ENCODE data around the gene ZFAND3.

ZFAND3 gene

DNA sequence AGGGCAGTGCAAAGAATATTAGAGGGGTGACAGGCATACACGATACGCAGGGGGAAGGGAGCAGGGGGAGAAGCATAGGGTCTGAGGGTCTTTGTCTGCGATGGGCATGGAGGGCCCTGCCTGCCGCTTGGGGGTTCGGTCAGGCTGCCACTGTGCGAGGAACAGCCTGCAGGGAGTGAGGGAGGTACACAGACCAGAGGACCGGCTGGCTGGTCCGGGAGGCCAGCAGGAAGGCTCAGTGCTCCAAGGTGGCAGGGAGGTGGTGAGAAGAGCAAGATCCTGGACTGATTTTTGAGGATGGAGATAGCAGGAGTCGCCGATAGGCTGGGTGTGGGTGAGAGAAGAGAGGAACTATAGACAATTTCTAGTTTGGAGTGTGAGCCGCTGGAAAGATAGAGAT is 338.4 kb downstream of the ZFAND3 start:
- DNase-seq = no peak

DNA sequence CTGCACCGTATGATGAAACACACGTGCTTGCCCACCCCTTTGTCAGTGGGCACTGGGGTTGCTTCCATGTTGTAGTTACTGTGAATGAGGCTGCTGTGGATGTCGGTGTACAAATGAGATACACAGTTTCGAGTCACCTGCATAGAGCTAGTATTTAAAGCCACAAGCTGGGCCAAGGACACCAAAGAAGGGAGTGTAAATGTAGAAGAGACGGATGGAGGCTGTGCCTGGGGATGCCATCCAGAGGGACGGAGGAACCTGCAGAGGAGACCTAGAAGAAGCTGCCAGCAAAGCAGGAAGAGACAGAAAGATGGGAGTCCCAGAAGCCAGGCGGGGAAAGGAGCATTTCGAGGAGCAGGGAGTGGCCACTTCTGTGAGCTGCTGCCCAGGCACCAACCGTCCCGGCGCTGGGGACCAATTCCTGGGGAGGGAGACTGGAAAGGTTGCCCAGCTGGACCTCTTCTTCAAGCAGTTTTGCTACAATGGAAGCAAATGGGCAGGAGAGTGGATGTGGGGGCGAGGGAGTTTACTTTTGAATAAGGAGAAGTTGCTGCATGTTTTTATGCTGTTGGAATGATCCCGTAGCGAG is 339.3 kb downstream of the ZFAND3 start:
- no peak for DNase-seq

DNA sequence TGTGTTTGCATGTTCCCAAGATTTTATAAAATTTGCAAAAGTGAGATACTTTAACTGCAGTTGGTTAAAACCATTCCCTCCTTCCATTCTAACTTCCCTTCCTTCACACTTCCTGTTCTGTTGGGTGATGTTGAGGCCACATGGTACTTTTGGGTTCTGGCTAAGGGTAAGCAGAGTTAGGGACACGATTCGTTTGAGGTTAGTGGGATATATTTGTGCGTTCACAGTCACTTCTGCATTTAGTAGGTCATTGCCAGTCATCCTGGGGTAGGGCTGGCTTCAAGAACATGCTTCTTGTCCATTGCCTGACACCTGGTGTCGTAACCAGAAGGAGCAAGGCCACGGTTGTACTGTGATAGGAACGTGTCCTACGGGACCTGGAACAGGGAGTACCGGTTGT is 340.1 kb downstream of the ZFAND3 start:
- DNase-seq = no peak

DNA sequence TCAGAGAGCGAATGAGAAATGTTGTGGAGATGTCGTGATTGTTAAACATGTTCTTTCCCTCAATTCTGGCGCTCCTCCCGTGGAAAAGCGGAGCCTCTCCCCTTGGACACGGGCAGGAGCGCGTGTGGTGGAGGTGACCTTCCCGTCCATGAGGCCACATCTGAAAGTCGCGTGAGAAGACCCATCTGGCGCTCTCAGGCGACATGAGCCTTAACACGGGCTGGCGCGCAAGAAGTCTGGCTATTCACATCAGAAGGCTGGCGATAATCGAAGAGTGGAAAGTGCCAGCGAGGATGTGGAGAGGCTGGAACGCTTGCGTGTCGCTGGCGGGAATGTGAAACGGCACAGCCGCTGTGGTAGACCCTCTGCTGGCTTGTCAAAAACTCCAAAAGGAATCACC is 341.3 kb downstream of the ZFAND3 start:
- DNase-seq = no peak

GRCh38 chr6:38161331-38161730 is 341.8 kb downstream of the ZFAND3 start:
- no peak for DNase-seq

- DNase-seq = no peak
Measured at GRCh38 chr6:38161754-38162492, 342.4 kb downstream of the ZFAND3 start.

GRCh38 chr6:38162493-38163185 is 343.1 kb downstream of the ZFAND3 start:
- DNase-seq = no peak

DNA sequence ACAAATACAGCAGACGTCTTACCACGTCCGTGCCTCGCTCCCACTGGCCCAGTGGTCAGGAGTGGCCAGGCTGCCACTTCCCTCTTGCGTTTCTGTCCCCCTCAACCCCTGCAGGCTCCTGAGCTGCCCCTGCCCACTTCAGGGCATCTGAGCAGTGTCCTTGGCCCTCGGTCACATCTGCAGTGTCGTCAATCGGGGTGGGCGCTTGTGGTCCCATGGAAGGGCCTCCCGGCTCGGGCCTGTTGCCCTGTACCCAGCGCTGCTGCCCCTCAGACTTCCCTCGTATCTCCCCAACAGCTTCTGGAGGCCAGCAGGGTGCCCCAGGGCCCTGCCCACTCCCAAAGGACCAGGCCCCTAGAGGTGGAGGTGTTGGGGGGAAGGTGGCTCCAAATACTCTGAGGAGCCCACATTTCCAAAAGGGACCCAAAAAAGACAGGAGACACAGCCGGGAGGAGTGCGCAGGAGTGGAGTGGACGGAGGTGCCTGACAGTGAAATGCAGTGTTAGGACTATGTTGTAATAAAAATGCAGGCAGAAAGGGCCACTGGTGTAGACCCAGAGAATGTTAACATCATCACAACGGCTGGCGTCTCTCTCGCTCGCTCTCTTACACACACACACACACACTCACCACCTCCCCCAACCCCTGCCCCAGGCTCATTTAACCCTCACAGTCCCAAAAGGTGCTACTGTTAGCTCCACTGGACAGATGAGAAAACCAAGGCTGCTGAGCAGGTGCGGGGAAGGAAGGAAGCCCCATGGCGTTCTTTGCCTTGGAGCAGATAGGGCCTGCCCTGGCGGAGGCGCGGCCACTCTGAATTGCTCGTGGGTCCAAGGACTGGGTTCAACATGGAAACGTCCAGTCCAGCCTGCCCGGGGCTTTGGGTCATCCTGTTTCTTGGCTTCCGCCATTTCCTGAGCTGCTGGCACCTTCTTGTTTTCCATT is 343.9 kb downstream of the ZFAND3 start:
- no peak for DNase-seq

- no peak for DNase-seq
Measured at GRCh38 chr6:38164131-38164481, 344.6 kb downstream of the ZFAND3 start.

DNA sequence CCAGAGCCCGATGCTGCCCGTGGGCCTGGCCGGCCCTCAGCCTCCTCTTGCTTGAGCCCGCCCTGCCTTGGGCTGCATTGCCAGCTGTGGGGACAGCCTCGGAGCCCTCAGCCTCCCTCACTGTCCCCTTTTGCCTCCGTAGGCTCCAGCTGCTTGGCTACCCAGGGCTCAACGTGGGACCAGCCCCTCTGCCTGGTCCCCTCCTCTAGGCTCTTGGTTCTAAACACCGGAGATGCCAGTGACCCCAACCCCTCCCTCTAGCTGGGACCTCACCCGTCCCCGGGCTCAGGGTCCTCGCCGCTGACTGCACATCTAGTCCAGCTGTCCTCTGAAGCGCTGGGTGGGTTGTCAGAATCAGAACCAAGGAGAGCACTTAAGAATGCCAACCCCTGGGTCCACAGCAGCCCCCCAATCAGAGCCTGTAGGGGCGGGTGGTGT is 345.2 kb downstream of the ZFAND3 start:
- DNase-seq = no peak

DNA sequence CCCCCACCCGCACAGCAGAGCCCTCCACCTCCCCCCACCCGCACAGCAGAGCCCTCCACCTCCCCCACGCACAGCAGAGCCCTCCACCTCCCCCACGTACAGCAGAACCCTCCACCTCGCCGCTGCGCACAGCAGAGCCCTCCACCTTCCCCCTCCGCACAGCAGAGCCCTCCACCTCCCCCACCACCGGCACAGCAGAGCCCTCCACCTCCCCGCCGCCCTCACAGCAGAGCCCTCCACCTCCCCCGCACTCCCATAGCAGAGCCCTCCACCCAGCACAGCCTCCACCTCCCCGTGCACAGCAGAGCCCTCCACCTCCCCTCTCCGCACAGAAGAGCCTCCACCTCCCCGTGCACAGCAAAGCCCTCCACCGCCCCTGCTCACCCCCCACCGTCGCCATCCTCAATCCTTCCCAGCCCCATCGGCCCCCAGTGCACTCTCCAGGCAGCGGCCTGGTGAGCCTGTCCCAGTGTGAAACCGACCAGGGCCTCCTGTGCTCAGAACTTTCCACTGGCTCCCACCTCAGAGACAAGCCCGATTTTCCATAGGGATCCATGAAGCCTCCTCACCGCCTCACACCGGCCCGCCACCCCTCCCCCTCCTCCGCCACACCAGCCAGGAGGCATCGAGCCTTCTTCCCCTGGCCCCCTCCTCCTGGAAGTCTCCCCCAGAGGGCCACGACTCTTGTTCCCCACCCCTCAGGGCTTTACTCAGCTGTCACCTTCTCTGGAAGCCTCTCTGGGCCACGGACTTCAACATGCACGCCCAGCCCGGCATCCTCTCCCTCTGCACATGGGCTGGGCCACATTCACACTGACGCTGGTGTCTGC is 347.1 kb downstream of the ZFAND3 start:
- no peak for DNase-seq

DNA sequence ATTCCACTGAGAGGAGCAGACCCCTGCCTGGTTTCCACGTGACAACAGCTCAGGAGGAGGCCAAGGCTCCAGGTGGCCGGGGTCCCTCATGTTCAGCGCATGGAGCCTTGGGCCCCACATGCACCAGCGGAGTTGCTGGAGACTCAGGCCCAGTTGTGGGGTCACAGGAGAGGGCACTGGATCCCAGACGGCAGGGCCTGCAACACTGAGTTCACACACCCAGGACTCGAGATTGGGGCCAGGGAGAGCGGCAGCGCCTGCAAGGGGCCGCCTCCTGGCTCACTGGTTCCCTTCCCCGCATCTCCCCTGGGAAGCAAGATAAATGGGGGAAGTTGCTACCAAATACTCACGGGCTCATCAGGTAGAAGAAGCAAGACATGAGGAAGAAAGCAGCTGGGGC is 348.1 kb downstream of the ZFAND3 start:
- DNase-seq = no peak

- DNase-seq = no peak
Measured at GRCh38 chr6:38168126-38168525, 348.6 kb downstream of the ZFAND3 start.

- no peak for DNase-seq
Measured at GRCh38 chr6:38168699-38169098, 349.2 kb downstream of the ZFAND3 start.

- no peak for DNase-seq
Measured at GRCh38 chr6:38169221-38169976, 349.9 kb downstream of the ZFAND3 start.

GRCh38 chr6:38169977-38170526 is 350.5 kb downstream of the ZFAND3 start:
- DNase-seq = no peak

- DNase-seq = no peak
Measured at GRCh38 chr6:38170666-38171355, 351.3 kb downstream of the ZFAND3 start.

DNA sequence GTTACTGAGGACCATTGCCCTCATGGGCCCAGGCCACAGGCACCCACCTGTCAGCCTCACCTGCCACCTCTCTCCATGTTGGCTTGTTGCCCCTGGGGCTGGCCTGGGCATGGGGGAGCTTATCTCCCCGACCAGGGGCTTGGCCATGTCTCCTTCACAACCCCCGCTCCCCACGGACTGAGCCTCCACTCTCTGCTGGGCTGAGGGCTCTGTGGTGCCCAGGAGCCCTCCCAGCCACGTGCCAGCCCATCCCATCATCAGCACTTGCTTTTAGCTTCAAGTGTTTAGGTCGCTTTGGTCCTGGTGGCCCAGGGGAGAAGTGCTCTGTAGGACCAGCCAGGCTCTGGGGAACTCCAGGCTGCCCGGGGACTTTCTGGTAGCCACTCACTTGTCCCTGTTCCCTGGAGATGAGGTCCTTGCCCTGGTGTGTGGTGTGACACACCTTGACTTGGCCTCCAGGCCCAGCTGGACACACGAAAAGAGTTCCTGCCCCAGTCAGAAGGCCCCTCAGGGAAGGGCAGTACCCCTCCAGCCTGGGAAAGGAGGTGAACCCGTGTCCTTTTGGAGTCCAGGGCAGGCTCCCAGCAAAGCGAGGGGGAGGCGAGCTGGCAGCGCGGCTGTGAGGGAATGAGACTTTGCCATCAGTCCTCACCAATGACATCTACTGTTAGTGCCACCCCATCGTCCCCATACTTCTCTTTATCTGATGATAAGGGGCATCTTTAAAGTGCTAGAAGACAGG is 352.6 kb downstream of the ZFAND3 start:
- DNase-seq = no peak

- no peak for DNase-seq
Measured at GRCh38 chr6:38172739-38173410, 353.3 kb downstream of the ZFAND3 start.
